GM12878 (cell line): ENCODE measurements around the gene LCE1A. TPM values are rescaled to one million over a fixed set of nuclear protein-coding genes. Genes with fewer than 3 reads are reported as not detected.

Experiments
- ATAC-seq: fragments of 200-7000 bp; cut with Tn5 transposase; 3 replicates; pipeline ENCODE4 v1.9.1; 2020; ENCODE audit warnings: mild to moderate bottlenecking, moderate library complexity
- BruUV-seq: library from RNA; stranded (reverse); fragments of 400-500 nt; replicated peaks from 2 replicates; lab custom pipeline; 2021; lab: Mats Ljungman, UMichigan
- CTCF ChIA-PET: fragments of 300-600 bp; sonication (Branson Sonifier 250); formaldehyde crosslinking; extraction: SDS; loops from one replicate; lab custom pipeline; 2021; ENCODE audit warnings: inconsistent platforms; lab: Yijun Ruan, JAX
- POLR2A ChIA-PET: fragments of 350-600 bp; formaldehyde crosslinking; extraction: SDS; loops from one replicate; lab custom pipeline; 2021; ENCODE audit warnings: inconsistent platforms; lab: Charles Lee
- RAD21 ChIA-PET: fragments of 300-600 bp; sonication (Branson Sonifier 250); formaldehyde crosslinking; loops from one replicate; lab custom pipeline; 2023; ENCODE audit warnings: antibody characterized with exemption; ENCODE audit not compliant: unreplicated experiment; lab: Charles Lee
- SMC1A ChIA-PET: fragments of 300-600 bp; sonication (Branson Sonifier 250); formaldehyde crosslinking; loops from one replicate; lab custom pipeline; 2023; ENCODE audit not compliant: unreplicated experiment, uncharacterized antibody; lab: Charles Lee
- DNase-seq: peaks from one replicate; pipeline ENCODE4 v3.0.0-alpha.2; 2011; ENCODE audit warnings: low read depth, low spot score
- FAIRE-seq: peaks from 3 replicates; lab custom pipeline; 2011; peaks lifted over from hg19 to GRCh38; lab: Jason Lieb, UNC
- H2AFZ ChIP-seq: 2 replicates; pipeline ENCODE4 v1.6.0; 2011; ENCODE audit warnings: low read depth, low read length, control low read depth; ENCODE audit not compliant: control insufficient read depth
- H3K27ac ChIP-seq: 2 replicates; pipeline ENCODE4 v1.5.1; 2011; ENCODE audit warnings: control low read depth; ENCODE audit not compliant: control insufficient read depth, insufficient read depth
- H3K27me3 ChIP-seq, 2 experiments: replicated peaks in 1 of 2; 2 replicates each; pipeline versions ENCODE4 v1.6.0 to v1.6.1; 2011; ENCODE audit warnings: low read length in 1 of 2; ENCODE audit not compliant: control insufficient read depth in 2 of 2, insufficient read depth in 2 of 2
- H3K36me3 ChIP-seq, 2 experiments: 2 replicates each; pipeline ENCODE4 v1.5.1; 2011; ENCODE audit warnings: low read length in 1 of 2; ENCODE audit not compliant: control insufficient read depth in 2 of 2, insufficient read depth in 2 of 2
- H3K4me1 ChIP-seq: 2 replicates; pipeline ENCODE4 v1.6.1; 2011; ENCODE audit warnings: mild to moderate bottlenecking, low read length, moderate library complexity, mixed read lengths; ENCODE audit not compliant: control insufficient read depth, insufficient read depth
- H3K4me2 ChIP-seq: 2 replicates; pipeline ENCODE4 v1.6.0; 2011; ENCODE audit warnings: control low read depth; ENCODE audit not compliant: control insufficient read depth, insufficient read depth
- H3K4me3 ChIP-seq: fragments of 200-600 bp; sonication (generic); 2 replicates; pipeline ENCODE4 v1.5.1; 2016
- H3K79me2 ChIP-seq: 2 replicates; pipeline ENCODE4 v1.6.0; 2011; ENCODE audit warnings: low read length; ENCODE audit not compliant: control insufficient read depth, insufficient read depth
- H3K9ac ChIP-seq: 2 replicates; pipeline ENCODE4 v1.8.0; 2011; ENCODE audit warnings: low read length, control low read depth, mixed read lengths; ENCODE audit not compliant: control insufficient read depth, insufficient read depth
- H3K9me3 ChIP-seq: replicated peaks from 3 replicates; pipeline ENCODE4 v1.5.1; 2011; ENCODE audit warnings: mild to moderate bottlenecking, low read length; ENCODE audit not compliant: control insufficient read depth, insufficient read depth
- H4K20me1 ChIP-seq: 2 replicates; pipeline ENCODE4 v1.6.0; 2011; ENCODE audit not compliant: control insufficient read depth, insufficient read depth
- KAT2A ChIP-seq: conservative IDR thresholded peaks from 2 replicates; pipeline ENCODE4 v1.6.1; 2011; ENCODE audit warnings: low read depth, low read length; ENCODE audit not compliant: control insufficient read depth
- POU2F2 ChIP-seq: IDR thresholded peaks from 3 replicates; pipeline ENCODE4 v1.6.1; 2011; ENCODE audit warnings: low read depth, mild to moderate bottlenecking, low read length, borderline replicate concordance
- STAT3 ChIP-seq: IDR thresholded peaks from 2 replicates; pipeline ENCODE4 v1.6.1; 2011; ENCODE audit warnings: low read depth, low read length, improper control_type of control experiment
- ZBTB11 ChIP-seq: fragments of 450-650 bp; formaldehyde crosslinking; IDR thresholded peaks from 2 replicates; pipeline ENCODE4 v1.5.0; 2022; ENCODE audit warnings: mild to moderate bottlenecking, missing genetic modification characterization
- ZNF207 ChIP-seq: fragments of 450-650 bp; IDR thresholded peaks from 2 replicates; pipeline ENCODE4 v1.6.1; 2014; ENCODE audit warnings: antibody characterized with exemption, mild to moderate bottlenecking, borderline replicate concordance
- WGBS: methylation state at CpG from one replicate; pipeline ENCODE4 v1.1.6; 2016; ENCODE audit warnings: low lambda C conversion rate; ENCODE audit not compliant: insufficient replicate concordance, insufficient coverage; ENCODE audit errors: missing lambda C conversion rate; 5-methylcytosine and 5-hydroxymethylcytosine counted together
- in situ Hi-C: fragments of 300-500 bp; cut with MboI; formaldehyde crosslinking; loops from 9 replicates; pipeline ENCODE4 v1.14.3; 2018; ENCODE audit warnings: mixed read lengths
- intact Hi-C: fragments of 100-400 bp; cut with micrococcal nuclease; formaldehyde crosslinking; loops from one replicate; pipeline ENCODE4 v1.14.2; 2022; ENCODE audit not compliant: unreplicated experiment
- polyA plus RNA-seq, 11 experiments: library from polyadenylated mRNA; depleted of rRNA in 4 of 11; unstranded in 6 of 11; stranded (reverse) in 5 of 11; fragments of >200 nt; fragmentation: Nextera tagmentation in 4 of 11; fragmentation: Illumina TruSeq in 1 of 11; extraction: Ambion mirVana in 4 of 11; extraction: Trizol in 1 of 11; gene quantifications; 1 replicate in 1 of 11; 2 replicates in 10 of 11; pipeline versions ENCODE4 v1.2.1 to v1.2.3, GENCODE V29; 2011 to 2016; ENCODE audit warnings: inconsistent platforms in 2 of 11, missing spikeins in 2 of 11, low read depth in 1 of 11
- total RNA-seq, 4 experiments: library from RNA; depleted of rRNA in 3 of 4; stranded (reverse); fragments of >200 nt in 3 of 4; fragmentation: Illumina TruSeq in 1 of 4; extraction: Trizol in 1 of 4; gene quantifications; 2 replicates each; pipeline versions ENCODE4 v1.2.1 to v1.2.3, GENCODE V29; 2013 to 2021

LCE1A gene
- total and polyA plus RNA-seq, 10 of the 15 experiments (the other 5 are each of a cell fraction or from before 2014, with no cell fraction given), result not detected

- Histone ChIP-seq H3K9me3 (no peaks in the 10 kb centered on the region; the same call in 2 of the 3 replicates), H2AFZ (no peak within 1 kb of the TSS), H3K27ac (no peak within 1 kb of the TSS), H3K4me3 (no peak within 1 kb of the TSS), H3K27me3 (no peaks in the 10 kb centered on the region; a peak in 1 of 4 replicates), H4K20me1 (no peaks in the 10 kb centered on the region), H3K79me2 (no peaks in the 10 kb centered on the region), H3K9ac (no peak within 1 kb of the TSS), H3K4me1 (no peaks in the 10 kb centered on the region), H3K36me3 (no peaks in the 10 kb centered on the region), H3K4me2 (no peak within 1 kb of the TSS)
- TF ChIP-seq POU2F2, result no peak
- TF ChIP-seq STAT3, result no peak
- no peak for TF ChIP-seq KAT2A
- TF ChIP-seq ZNF207, result no peak
- no peak for TF ChIP-seq ZBTB11
- intact Hi-C loops (no loop called here), in situ Hi-C loops (no loop called here)
- FAIRE-seq (no peak), DNase-seq (no peak), ATAC-seq (peak; percentile 76)
- ChIA-PET RAD21 (no interaction called here), SMC1A (no interaction called here), POLR2A (no interaction called here), CTCF (interaction anchor here (1.0 kb wide), 1 partner anchor 14 kb away, joined by 4 read pairs; no protein-coding TSS in a partner anchor)
- 8% methylated on average over 2 of the region's 2 CpGs for WGBS
- no TSS peak for BruUV-seq
Measured at GRCh38 chr1:152786077-152786476, 41.2 kb upstream of the LCE1A start, which contains the start of gene LCE1E. TSS of gene LCE1E (plus strand) at chr1:152786257. CDS start at chr1:152787300, 1,043 bp downstream.
